Pancreas (tissue), 10 donors: ENCODE results near the gene USP5. TPM values are rescaled to one million over a fixed set of nuclear protein-coding genes. Genes with fewer than 3 reads are reported as not detected.
"Not testable (repeated sequence)": the region's sequence is repeated elsewhere in the genome, so short reads cannot be mapped to it uniquely, and the experiment has no call there.

Experiments
- ATAC-seq, 4 donors: fragments of 200-7000 bp; cut with Tn5 transposase; one replicate each; pipeline versions ENCODE4 v1.8.0 to v1.9.1; 2020; ENCODE audit warnings: mild to moderate bottlenecking in 4 of 4, moderate library complexity in 4 of 4
- DNase-seq, 6 donors: peaks; one replicate each; pipeline ENCODE4 v3.0.0-alpha.2; 2020
- FAIRE-seq: peaks from 2 replicates; lab custom pipeline; 2012; peaks lifted over from hg19 to GRCh38; lab: Jason Lieb, UNC
- H3K27ac ChIP-seq, 4 donors: fragments of 200-600 bp; sonication (generic); 1 replicate in 3 of 4; 2 replicates in 1 of 4; pipeline versions ENCODE4 v1.5.0 to v1.8.0; 2020
- H3K27me3 ChIP-seq, 4 donors: fragments of 200-600 bp; one replicate each; pipeline ENCODE4 v1.8.0; 2021
- H3K36me3 ChIP-seq, 3 donors: fragments of 200-600 bp; sonication (generic) in 1 of 3; one replicate each; pipeline versions ENCODE4 v1.5.0 to v1.8.0; 2020 to 2021
- H3K4me1 ChIP-seq, 3 donors: fragments of 200-600 bp; one replicate each; pipeline ENCODE4 v1.8.0; 2021
- H3K4me3 ChIP-seq, 4 donors: fragments of 200-600 bp; sonication (generic) in 2 of 4; one replicate each; pipeline versions ENCODE4 v1.5.0 to v1.8.0; 2020 to 2021
- H3K9me3 ChIP-seq, 4 donors: fragments of 200-600 bp; one replicate each; pipeline ENCODE4 v1.8.0; 2021
- WGBS, 2 donors: extraction: QIAGEN DNeasy Blood & Tissue Kit; methylation state at CpG; one replicate each; pipeline ENCODE4 v1.1.7; 2013; 5-methylcytosine and 5-hydroxymethylcytosine counted together
- intact Hi-C, 3 donors: fragments of 100-400 bp; cut with DNase I; formaldehyde crosslinking; loops; one replicate each; pipeline versions ENCODE4 v1.11.1 to v1.14.2; 2022
- polyA plus RNA-seq, 2 donors: library from polyadenylated mRNA; stranded (reverse); fragments of 200-250 nt; gene quantifications; one replicate each; pipeline ENCODE4 v1.2.3, GENCODE V29; 2013
- total RNA-seq, 6 donors: library from RNA; stranded (reverse); fragmentation: NEBNext Ultra II Directional in 4 of 6; extraction: Animal tissue kit (Norgen Biotek cat#: 25700) in 4 of 6; gene quantifications; one replicate each; pipeline versions ENCODE4 v1.2.1 to v1.2.4, GENCODE V29; 2021 to 2023
- TF ChIP-seq, protein P1 (sequence below), 4 donors: fragments of 200-600 bp; sonication (generic) in 3 of 4; IDR thresholded peaks; one replicate each; pipeline versions ENCODE4 v1.5.0 to v1.8.0; 2021; ENCODE audit warnings: antibody characterized with exemption in 4 of 4
- donor health status: healthy with polysubstance abuse.
- donor health status: DM: no; HTN: no; CAD: no; lungs with moderate emphysema.
- donor health status: DM: no; HTN: no; CAD: no.
- donor health status: control.
- donor health status: control.
- donor health status: Bipolar disorder and iron deficiency.
- donor health status: DM: yes; HTN: yes; CAD: no.
- donor health status: DM: no; HTN: no; CAD: no.
- donor health status: DM: no; HTN: no; CAD: no.
- donor health status: DM: yes; HTN: yes; CAD: no.

USP5 gene
- total and polyA plus RNA-seq, 8 donors: 17.8 to 38.4 (median 25.3) TPM

GRCh38 chr12:6890789-6891645 is 39.1 kb downstream of the USP5 start:
- intact Hi-C loops: no loop called here

GRCh38 chr12:6891646-6892001 is 39.7 kb downstream of the USP5 start:
- Histone ChIP-seq H3K4me1 (no peaks in the 10 kb centered on the region), H3K4me3 (peak overlapping the region; percentile 18 to 46 (median 32)), H3K27ac (peak overlapping the region; percentile 69 to 90 (median 82)), H3K36me3 (no peaks in the 10 kb centered on the region), H3K27me3 (no peaks in the 10 kb centered on the region), H3K9me3 (no peaks in the 10 kb centered on the region)
- intact Hi-C loops: no loop called here
- TF ChIP-seq, protein P1, sequence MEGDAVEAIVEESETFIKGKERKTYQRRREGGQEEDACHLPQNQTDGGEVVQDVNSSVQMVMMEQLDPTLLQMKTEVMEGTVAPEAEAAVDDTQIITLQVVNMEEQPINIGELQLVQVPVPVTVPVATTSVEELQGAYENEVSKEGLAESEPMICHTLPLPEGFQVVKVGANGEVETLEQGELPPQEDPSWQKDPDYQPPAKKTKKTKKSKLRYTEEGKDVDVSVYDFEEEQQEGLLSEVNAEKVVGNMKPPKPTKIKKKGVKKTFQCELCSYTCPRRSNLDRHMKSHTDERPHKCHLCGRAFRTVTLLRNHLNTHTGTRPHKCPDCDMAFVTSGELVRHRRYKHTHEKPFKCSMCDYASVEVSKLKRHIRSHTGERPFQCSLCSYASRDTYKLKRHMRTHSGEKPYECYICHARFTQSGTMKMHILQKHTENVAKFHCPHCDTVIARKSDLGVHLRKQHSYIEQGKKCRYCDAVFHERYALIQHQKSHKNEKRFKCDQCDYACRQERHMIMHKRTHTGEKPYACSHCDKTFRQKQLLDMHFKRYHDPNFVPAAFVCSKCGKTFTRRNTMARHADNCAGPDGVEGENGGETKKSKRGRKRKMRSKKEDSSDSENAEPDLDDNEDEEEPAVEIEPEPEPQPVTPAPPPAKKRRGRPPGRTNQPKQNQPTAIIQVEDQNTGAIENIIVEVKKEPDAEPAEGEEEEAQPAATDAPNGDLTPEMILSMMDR (IDR thresholded peaks at IDR 0.05): no peak
- WGBS, 2 donors: 78% methylated on average over 5 of the region's 5 CpGs
- ATAC-seq: peak; percentile 6 to 11 (median 6)
- no peak for FAIRE-seq
- DNase-seq: no peak

More at GRCh38 chr12:6890789-6891645, 39.1 kb downstream of the USP5 start:
- DNase-seq (peak; percentile 97 to 100 (median 99)), ATAC-seq (peak; percentile 97 to 99 (median 98)), FAIRE-seq (no peak)
- no peaks in the 10 kb centered on the region for H3K36me3 ChIP-seq
- no peaks in the 10 kb centered on the region for H3K9me3 ChIP-seq
- 0 to 1% methylated on average over 68 of the region's 68 CpGs for WGBS, 2 donors
- H3K4me3 ChIP-seq: peak overlapping the region; percentile 20 to 46 (median 33)
- TF ChIP-seq, protein P1 (IDR thresholded peaks at IDR 0.05): peak; percentile 82 to 95 (median 88)
- no peaks in the 10 kb centered on the region for H3K4me1 ChIP-seq
- no peaks in the 10 kb centered on the region for H3K27me3 ChIP-seq
- H3K27ac ChIP-seq: peak overlapping the region; percentile 69 to 90 (median 82)

GRCh38 chr12:6892683-6893082 is 40.7 kb downstream of the USP5 start:
- H3K9me3 ChIP-seq, H3K36me3 ChIP-seq, H3K4me3 ChIP-seq, intact Hi-C loops, FAIRE-seq, H3K4me1 ChIP-seq, ATAC-seq, H3K27ac ChIP-seq, H3K27me3 ChIP-seq, DNase-seq: not testable (repeated sequence)
- WGBS, 2 donors: 85 to 89% methylated on average over 3 of the region's 3 CpGs

GRCh38 chr12:6894321-6894720 is 42.4 kb downstream of the USP5 start:
- H3K9me3 ChIP-seq: no peaks in the 10 kb centered on the region
- 80 to 93% methylated on average over 3 of the region's 3 CpGs for WGBS, 2 donors
- no peak for FAIRE-seq
- intact Hi-C loops: no loop called here
- TF ChIP-seq, protein P1 (IDR thresholded peaks at IDR 0.05): no peak
- no peaks in the 10 kb centered on the region for H3K27me3 ChIP-seq
- H3K36me3 ChIP-seq: no peaks in the 10 kb centered on the region
- no peak for DNase-seq
- no peak overlapping the region for H3K4me3 ChIP-seq
- H3K4me1 ChIP-seq: peaks cover 0 to under 1% (median 0%) of the 10 kb centered on the region in 3 donors
- no peak for ATAC-seq
- H3K27ac ChIP-seq: no peak overlapping the region

GRCh38 chr12:6896846-6897435 is 45.0 kb downstream of the USP5 start:
- H3K4me1 ChIP-seq: peaks cover 0 to 11% (median 5%) of the 10 kb centered on the region in 3 donors
- ATAC-seq (peak in 3 of 4 donors; percentile 38 to 55 (median 52)), FAIRE-seq (no peak), DNase-seq (peak in 1 of 6 donors; percentile 72)
- intact Hi-C loops: no loop called here
- no peaks in the 10 kb centered on the region for H3K27me3 ChIP-seq
- TF ChIP-seq, protein P1 (IDR thresholded peaks at IDR 0.05): no peak
- WGBS, 2 donors: 62% methylated on average over 6 of the region's 6 CpGs
- H3K4me3 ChIP-seq: no peak overlapping the region
- H3K36me3 ChIP-seq: no peaks in the 10 kb centered on the region
- no peaks in the 10 kb centered on the region for H3K9me3 ChIP-seq
- no peak overlapping the region for H3K27ac ChIP-seq
